Panc1 (cell line): Measurements from ENCODE around the gene FAM98A. TPM values are rescaled to one million over a fixed set of nuclear protein-coding genes. Genes with fewer than 3 reads are reported as not detected.

Experiments used
- total RNA-seq: library from RNA; stranded (reverse); gene quantifications from one replicate; pipeline ENCODE4 v1.2.1, GENCODE V29; 2021; ENCODE audit not compliant: unreplicated experiment

Gene FAM98A
- total RNA-seq, 1 experiment from 2014 or later = 39.2 TPM

Other genes with a start within 250 kb of the FAM98A start
- 2.6 TPM for gene RASGRP3, start 122.7 kb downstream of the FAM98A start, total RNA-seq